ENCODE results near the gene PTPRN2. TPM values are rescaled to one million over a fixed set of nuclear protein-coding genes. Genes with fewer than 3 reads are reported as not detected.

Gene PTPRN2
- total and polyA plus RNA-seq, 2 of the 13 experiments (the other 11 are each of a cell fraction or from before 2014, with no cell fraction given): 2.5 to 24.2 TPM

GRCh38 chr7:158085741-158086695 lies 501.6 kb downstream of the PTPRN2 start (continued):
- TF ChIP-seq ZHX2 (IDR thresholded peaks at IDR 0.05; ENCODE audit: low read depth): no peak
- TF ChIP-seq ZHX2 (CRISPR knock-in tag; IDR thresholded peaks at IDR 0.05; ENCODE audit: borderline replicate concordance): no peak
- no peak for TF ChIP-seq ZFP41 (CRISPR knock-in tag; IDR thresholded peaks at IDR 0.05; ENCODE audit: borderline replicate concordance)
- no peak for TF ChIP-seq ZNF292 (CRISPR knock-in tag; IDR thresholded peaks at IDR 0.05; ENCODE audit: borderline replicate concordance, low read depth)
- TF ChIP-seq U2AF2 (IDR thresholded peaks at IDR 0.05; ENCODE audit: low read depth, low read length): no peak
- TF ChIP-seq IRF2 (CRISPR knock-in tag; IDR thresholded peaks at IDR 0.05): no peak
- TF ChIP-seq ZNF234 (CRISPR knock-in tag; conservative IDR thresholded peaks at IDR 0.05): no peak
- no peak for TF ChIP-seq ZFAT (CRISPR knock-in tag; conservative IDR thresholded peaks at IDR 0.05)
- TF ChIP-seq ZFYVE20 (CRISPR knock-in tag; IDR thresholded peaks at IDR 0.05; ENCODE audit: borderline replicate concordance, low read depth): no peak
